ENCODE measurements around the gene NRCAM. TPM values are rescaled to one million over a fixed set of nuclear protein-coding genes. Genes with fewer than 3 reads are reported as not detected.

Gene NRCAM
- total RNA-seq, 1 donor from 2014 or later = 11.0 TPM

DNA sequence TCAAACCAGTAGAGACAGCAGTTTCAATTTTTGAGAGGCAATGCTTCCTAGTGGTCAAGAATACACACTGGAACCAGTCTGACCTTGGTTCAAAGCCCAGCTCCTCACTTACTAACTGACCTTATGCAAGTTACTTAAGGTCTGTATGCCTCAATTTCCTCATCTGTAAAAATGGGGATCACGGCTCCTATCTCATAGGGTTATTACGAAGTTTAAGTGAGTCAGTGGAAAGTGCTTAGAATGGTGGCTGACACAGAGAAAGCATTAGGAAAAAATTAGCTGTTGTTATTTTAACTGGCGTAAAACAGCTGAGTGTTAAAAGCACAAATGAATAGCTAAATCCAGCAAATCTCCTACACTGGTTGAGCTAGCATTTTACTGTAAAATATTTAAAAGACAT, 163.7 kb downstream of the NRCAM start:
- no peak overlapping the region for H3K4me3 ChIP-seq (ENCODE audit: low read depth, low read length)
- TF ChIP-seq CTCF (conservative IDR thresholded peaks at IDR 0.05; ENCODE audit: low read depth, low read length) = no peak
- no peak for DNase-seq (ENCODE audit: low read depth)

- no peak for TF ChIP-seq CTCF (conservative IDR thresholded peaks at IDR 0.05; ENCODE audit: low read depth, low read length)
- DNase-seq (ENCODE audit: low read depth) = no peak
- no peak overlapping the region for H3K4me3 ChIP-seq (ENCODE audit: low read depth, low read length)
Measured at GRCh38 chr7:108291791-108292440, 164.3 kb downstream of the NRCAM start.

DNA sequence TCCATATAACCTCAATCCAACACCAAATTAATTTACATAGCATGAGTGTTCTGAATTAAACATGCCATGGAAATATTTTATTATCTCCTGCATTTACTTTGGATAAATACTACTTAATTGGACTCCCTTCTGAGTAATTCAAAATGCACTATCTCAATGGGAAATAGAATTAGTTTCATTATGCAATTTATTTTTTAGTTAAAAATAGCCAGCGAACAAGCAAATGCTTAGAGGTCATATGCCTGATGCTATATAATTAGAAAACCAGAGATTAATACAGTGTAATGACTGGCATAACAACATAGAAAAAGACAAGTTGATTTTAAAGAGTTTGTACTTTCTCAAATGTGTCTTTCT, 165.1 kb downstream of the NRCAM start:
- DNase-seq (ENCODE audit: low read depth) = no peak
- peak overlapping the region; percentile 3 for H3K4me3 ChIP-seq (ENCODE audit: low read depth, low read length)
- no peak for TF ChIP-seq CTCF (conservative IDR thresholded peaks at IDR 0.05; ENCODE audit: low read depth, low read length)

- no peak for DNase-seq (ENCODE audit: low read depth)
- no peak for TF ChIP-seq CTCF (conservative IDR thresholded peaks at IDR 0.05; ENCODE audit: low read depth, low read length)
- H3K4me3 ChIP-seq (ENCODE audit: low read depth, low read length) = peak overlapping the region; percentile 3
Measured at GRCh38 chr7:108290459-108291151, 165.6 kb downstream of the NRCAM start.

DNA sequence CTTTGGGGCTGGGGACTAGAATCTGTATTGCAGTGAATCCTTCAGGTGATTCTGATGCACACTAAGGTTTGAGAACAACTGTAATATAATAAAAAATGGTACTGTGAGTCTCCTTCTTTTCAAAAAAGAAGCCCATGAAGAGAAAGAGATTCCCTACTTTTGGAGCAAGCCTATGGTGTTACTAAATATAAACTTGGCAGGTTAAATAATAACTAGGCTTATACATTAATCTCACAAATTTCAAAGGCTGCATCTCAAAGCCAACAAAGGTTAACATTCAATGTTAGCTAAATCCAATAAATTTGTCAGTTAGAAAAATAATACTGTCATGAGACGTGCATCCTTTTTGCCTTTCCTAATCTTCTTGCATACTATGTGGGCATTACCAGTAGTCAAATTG, 166.4 kb downstream of the NRCAM start:
- H3K4me3 ChIP-seq (ENCODE audit: low read depth, low read length) = no peak overlapping the region
- no peak for DNase-seq (ENCODE audit: low read depth)
- TF ChIP-seq CTCF (conservative IDR thresholded peaks at IDR 0.05; ENCODE audit: low read depth, low read length) = no peak

- no peak overlapping the region for H3K4me3 ChIP-seq (ENCODE audit: low read depth, low read length)
- DNase-seq (ENCODE audit: low read depth) = no peak
- TF ChIP-seq CTCF (conservative IDR thresholded peaks at IDR 0.05; ENCODE audit: low read depth, low read length) = no peak
Measured at GRCh38 chr7:108287857-108288256, 168.4 kb downstream of the NRCAM start.

Data from epithelial cell of proximal tubule (primary cell).